HepG2 (cell line): ENCODE data around the gene KMT2B. TPM values are rescaled to one million over a fixed set of nuclear protein-coding genes. Genes with fewer than 3 reads are reported as not detected.

Source experiments
- ARID4A ChIP-seq: sonication (generic); formaldehyde crosslinking; IDR thresholded peaks from 2 replicates; pipeline ENCODE4 v1.5.0; 2020; ENCODE audit warnings: mild to moderate bottlenecking, missing genetic modification reagents, borderline replicate concordance
- CHD2 ChIP-seq: IDR thresholded peaks from 2 replicates; pipeline ENCODE4 v1.6.1; 2011; ENCODE audit warnings: low read depth, low read length, improper control_type of control experiment
- EEA1 ChIP-seq: sonication (generic); formaldehyde crosslinking; IDR thresholded peaks from 2 replicates; pipeline ENCODE4 v1.5.1; 2020; ENCODE audit warnings: mild to moderate bottlenecking, missing genetic modification reagents, borderline replicate concordance
- ELF1 ChIP-seq: sonication (generic); formaldehyde crosslinking; IDR thresholded peaks from 2 replicates; pipeline ENCODE4 v1.4.0; 2020; ENCODE audit warnings: missing genetic modification reagents
- HES4 ChIP-seq: sonication (generic); formaldehyde crosslinking; IDR thresholded peaks from 2 replicates; pipeline ENCODE4 v1.9.0; 2021; ENCODE audit warnings: mild to moderate bottlenecking, missing genetic modification reagents, borderline replicate concordance
- HHEX ChIP-seq: IDR thresholded peaks from 2 replicates; pipeline ENCODE4 v1.6.1; 2016; ENCODE audit warnings: control low read depth
- HNRNPLL ChIP-seq: fragments of 200-400 bp; formaldehyde crosslinking; IDR thresholded peaks from 2 replicates; pipeline ENCODE4 v1.6.1; 2017; ENCODE audit warnings: mild to moderate bottlenecking, low read depth, low read length; ENCODE audit not compliant: poor library complexity, severe bottlenecking
- HOMEZ ChIP-seq: IDR thresholded peaks from 2 replicates; pipeline ENCODE4 v1.6.1; 2016; ENCODE audit warnings: low read depth
- RBAK ChIP-seq: sonication (generic); formaldehyde crosslinking; IDR thresholded peaks from 2 replicates; pipeline ENCODE4 v1.5.1; 2020; ENCODE audit warnings: mild to moderate bottlenecking, missing genetic modification reagents
- SRF ChIP-seq: IDR thresholded peaks from 2 replicates; pipeline ENCODE4 v1.6.1; 2011; ENCODE audit warnings: mild to moderate bottlenecking, low read depth, low read length, moderate library complexity
- TGIF2 ChIP-seq: IDR thresholded peaks from 2 replicates; pipeline ENCODE4 v1.6.1; 2016; ENCODE audit warnings: control low read depth, missing compliant biosample characterization
- WIZ ChIP-seq: sonication (generic); formaldehyde crosslinking; IDR thresholded peaks from 2 replicates; pipeline ENCODE4 v1.5.1; 2020; ENCODE audit warnings: mild to moderate bottlenecking, missing genetic modification reagents
- ZBTB42 ChIP-seq: sonication (generic); formaldehyde crosslinking; IDR thresholded peaks from 2 replicates; pipeline ENCODE4 v1.5.0; 2020; ENCODE audit warnings: mild to moderate bottlenecking, missing genetic modification reagents
- ZFY ChIP-seq: sonication (generic); formaldehyde crosslinking; IDR thresholded peaks from 2 replicates; pipeline ENCODE4 v1.4.0; 2020; ENCODE audit warnings: missing genetic modification reagents
- ZNF234 ChIP-seq: sonication (generic); formaldehyde crosslinking; conservative IDR thresholded peaks from 2 replicates; pipeline ENCODE4 v1.5.1; 2020; ENCODE audit warnings: mild to moderate bottlenecking, missing genetic modification reagents
- ZNF317 ChIP-seq: sonication (generic); formaldehyde crosslinking; IDR thresholded peaks from 2 replicates; pipeline ENCODE4 v1.5.0; 2020; ENCODE audit warnings: mild to moderate bottlenecking, missing genetic modification reagents
- ZSCAN12 ChIP-seq: sonication (generic); formaldehyde crosslinking; IDR thresholded peaks from 2 replicates; pipeline ENCODE4 v1.9.0; 2021; ENCODE audit warnings: mild to moderate bottlenecking, missing genetic modification reagents
- polyA plus RNA-seq, 8 experiments: library from polyadenylated mRNA; depleted of rRNA in 3 of 8; stranded (reverse) in 7 of 8; unstranded in 1 of 8; fragments of >200 nt; fragmentation: Illumina TruSeq in 4 of 8; extraction: Trizol in 4 of 8; gene quantifications; 2 replicates each; pipeline versions ENCODE4 v1.2.1 to v1.2.3, GENCODE V29; 2011 to 2016; ENCODE audit warnings: low read depth in 4 of 8, missing spikeins in 1 of 8, mixed read lengths in 1 of 8; ENCODE audit not compliant: insufficient read depth in 1 of 8
- total RNA-seq, 5 experiments: library from RNA; depleted of rRNA; stranded (reverse); fragments of >200 nt; fragmentation: Illumina TruSeq; extraction: Trizol; gene quantifications; 2 replicates each; pipeline ENCODE4 v1.2.3, GENCODE V29; 2016; ENCODE audit warnings: low read depth in 1 of 5
- TF ChIP-seq, protein P1 (sequence below): IDR thresholded peaks from 2 replicates; pipeline ENCODE4 v1.6.1; 2016; ENCODE audit warnings: control low read depth
- TF ChIP-seq, protein P2 (sequence below): sonication (generic); formaldehyde crosslinking; IDR thresholded peaks from 2 replicates; pipeline ENCODE4 v1.8.0; 2022; ENCODE audit warnings: mild to moderate bottlenecking, missing genetic modification reagents
- TF ChIP-seq, protein P3 (sequence below): sonication (generic); formaldehyde crosslinking; IDR thresholded peaks from 2 replicates; pipeline ENCODE4 v1.5.1; 2020; ENCODE audit warnings: mild to moderate bottlenecking, moderate library complexity, missing genetic modification reagents

KMT2B gene
- total and polyA plus RNA-seq, 2 of the 13 experiments (the other 11 are each of a cell fraction or from before 2014, with no cell fraction given): 6.2 to 16.9 TPM

DNA sequence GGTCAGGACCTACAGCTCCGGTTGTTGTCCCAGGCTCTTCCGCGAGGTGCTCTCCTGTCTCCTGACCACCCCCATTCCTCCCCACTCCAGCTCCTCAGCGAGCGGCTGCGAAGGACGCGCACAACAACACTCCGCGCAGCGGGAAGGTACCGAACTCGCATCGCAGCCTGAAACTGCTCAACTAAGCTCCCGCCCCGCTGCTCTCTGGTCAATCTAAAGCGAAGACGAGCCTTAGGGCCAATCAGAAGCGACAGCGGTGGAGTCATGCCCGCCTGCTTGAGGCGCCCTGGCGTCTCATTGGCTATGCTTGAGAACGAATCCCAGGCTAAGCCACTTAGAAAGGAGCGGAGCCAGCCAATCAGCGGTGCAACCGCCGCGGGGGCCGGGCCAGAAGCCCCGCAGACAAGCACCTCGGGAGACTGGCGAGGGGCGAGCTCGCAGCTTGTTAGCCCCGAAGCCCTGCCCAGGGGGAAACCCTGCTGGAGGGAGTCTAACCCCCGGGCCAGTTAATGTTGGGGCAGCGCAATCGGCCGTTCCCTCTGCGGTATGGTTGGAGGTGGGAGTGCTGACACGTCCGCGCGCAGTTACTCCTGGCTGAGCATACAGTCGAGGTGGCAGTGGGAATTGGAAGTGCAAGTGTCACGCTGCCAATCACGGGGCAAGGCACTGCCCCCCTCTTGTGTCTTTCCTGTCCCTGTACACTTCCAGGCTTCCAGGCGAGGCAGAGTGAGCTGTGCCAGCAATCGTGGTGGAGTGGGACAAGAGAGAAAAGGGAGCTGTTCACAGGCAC is 15.4 kb upstream of the KMT2B start (continued):
- TF ChIP-seq ARID4A (CRISPR knock-in tag) (peak; percentile 79), HNRNPLL (peak; percentile 52), ZFY (CRISPR knock-in tag) (0 out of 2 replicates have a peak, but pooled peaks have one; percentile 10), ELF1 (CRISPR knock-in tag) (no peak; the same call in 1 of the 2 replicates), EEA1 (CRISPR knock-in tag) (no peak), RBAK (CRISPR knock-in tag) (no peak), ZSCAN12 (CRISPR knock-in tag) (no peak), HHEX (no peak), TGIF2 (CRISPR knock-in tag) (no peak), SRF (no peak), WIZ (no peak), ZBTB42 (no peak), HOMEZ (CRISPR knock-in tag) (no peak), HES4 (CRISPR knock-in tag) (no peak), ZNF317 (CRISPR knock-in tag) (0 out of 2 replicates have a peak, but pooled peaks have one; percentile 55), ZNF234 (CRISPR knock-in tag) (no peak), CHD2 (peak; percentile 67)
- TF ChIP-seq, protein P1, sequence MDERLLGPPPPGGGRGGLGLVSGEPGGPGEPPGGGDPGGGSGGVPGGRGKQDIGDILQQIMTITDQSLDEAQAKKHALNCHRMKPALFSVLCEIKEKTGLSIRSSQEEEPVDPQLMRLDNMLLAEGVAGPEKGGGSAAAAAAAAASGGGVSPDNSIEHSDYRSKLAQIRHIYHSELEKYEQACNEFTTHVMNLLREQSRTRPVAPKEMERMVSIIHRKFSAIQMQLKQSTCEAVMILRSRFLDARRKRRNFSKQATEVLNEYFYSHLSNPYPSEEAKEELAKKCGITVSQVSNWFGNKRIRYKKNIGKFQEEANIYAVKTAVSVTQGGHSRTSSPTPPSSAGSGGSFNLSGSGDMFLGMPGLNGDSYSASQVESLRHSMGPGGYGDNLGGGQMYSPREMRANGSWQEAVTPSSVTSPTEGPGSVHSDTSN (CRISPR knock-in tag): peak; percentile 98
- TF ChIP-seq, protein P2, sequence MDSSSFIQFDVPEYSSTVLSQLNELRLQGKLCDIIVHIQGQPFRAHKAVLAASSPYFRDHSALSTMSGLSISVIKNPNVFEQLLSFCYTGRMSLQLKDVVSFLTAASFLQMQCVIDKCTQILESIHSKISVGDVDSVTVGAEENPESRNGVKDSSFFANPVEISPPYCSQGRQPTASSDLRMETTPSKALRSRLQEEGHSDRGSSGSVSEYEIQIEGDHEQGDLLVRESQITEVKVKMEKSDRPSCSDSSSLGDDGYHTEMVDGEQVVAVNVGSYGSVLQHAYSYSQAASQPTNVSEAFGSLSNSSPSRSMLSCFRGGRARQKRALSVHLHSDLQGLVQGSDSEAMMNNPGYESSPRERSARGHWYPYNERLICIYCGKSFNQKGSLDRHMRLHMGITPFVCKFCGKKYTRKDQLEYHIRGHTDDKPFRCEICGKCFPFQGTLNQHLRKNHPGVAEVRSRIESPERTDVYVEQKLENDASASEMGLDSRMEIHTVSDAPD (CRISPR knock-in tag): no peak
- TF ChIP-seq, protein P3, sequence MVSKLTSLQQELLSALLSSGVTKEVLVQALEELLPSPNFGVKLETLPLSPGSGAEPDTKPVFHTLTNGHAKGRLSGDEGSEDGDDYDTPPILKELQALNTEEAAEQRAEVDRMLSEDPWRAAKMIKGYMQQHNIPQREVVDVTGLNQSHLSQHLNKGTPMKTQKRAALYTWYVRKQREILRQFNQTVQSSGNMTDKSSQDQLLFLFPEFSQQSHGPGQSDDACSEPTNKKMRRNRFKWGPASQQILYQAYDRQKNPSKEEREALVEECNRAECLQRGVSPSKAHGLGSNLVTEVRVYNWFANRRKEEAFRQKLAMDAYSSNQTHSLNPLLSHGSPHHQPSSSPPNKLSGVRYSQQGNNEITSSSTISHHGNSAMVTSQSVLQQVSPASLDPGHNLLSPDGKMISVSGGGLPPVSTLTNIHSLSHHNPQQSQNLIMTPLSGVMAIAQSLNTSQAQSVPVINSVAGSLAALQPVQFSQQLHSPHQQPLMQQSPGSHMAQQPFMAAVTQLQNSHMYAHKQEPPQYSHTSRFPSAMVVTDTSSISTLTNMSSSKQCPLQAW (CRISPR knock-in tag): no peak
